Mucosa of descending colon (tissue), 3 donors: ENCODE measurements around the gene ZSWIM8. TPM values are rescaled to one million over a fixed set of nuclear protein-coding genes. Genes with fewer than 3 reads are reported as not detected.
A peak's percentile ranks its signal among the peaks of the same experiment; 100 is the strongest.

Experiments
- ATAC-seq: fragments of 200-7000 bp; cut with Tn5 transposase; one replicate; pipeline ENCODE4 v1.9.1; 2020; ENCODE audit warnings: mild to moderate bottlenecking, moderate library complexity
- DNase-seq, 3 donors: peaks; one replicate each; pipeline ENCODE4 v3.0.0-alpha.2; 2020
- H3K36me3 ChIP-seq: fragments of 200-600 bp; one replicate; pipeline ENCODE4 v1.8.0; 2021; ENCODE audit warnings: low read depth, mild to moderate bottlenecking
- H3K4me1 ChIP-seq: fragments of 200-600 bp; one replicate; pipeline ENCODE4 v1.8.0; 2021; ENCODE audit warnings: low read depth, mild to moderate bottlenecking
- H3K4me3 ChIP-seq: fragments of 200-600 bp; one replicate; pipeline ENCODE4 v1.8.0; 2021; ENCODE audit warnings: mild to moderate bottlenecking
- H3K9me3 ChIP-seq: fragments of 200-600 bp; one replicate; pipeline ENCODE4 v1.8.0; 2021; ENCODE audit warnings: mild to moderate bottlenecking
- CTCF ChIP-seq: fragments of 200-600 bp; IDR thresholded peaks from one replicate; pipeline ENCODE4 v1.8.0; 2022; ENCODE audit warnings: antibody characterized with exemption, mild to moderate bottlenecking
- intact Hi-C, 2 donors: fragments of 100-400 bp; cut with DNase I in 1 of 2; cut with micrococcal nuclease in 1 of 2; formaldehyde crosslinking; loops; one replicate each; pipeline versions ENCODE4 v1.11.0 to v1.11.1; 2022; cut with DNase I, micrococcal nuclease
- total RNA-seq, 3 donors: library from RNA; stranded (reverse); fragmentation: NEBNext Ultra II Directional in 2 of 3; extraction: Animal tissue kit (Norgen Biotek cat#: 25700) in 2 of 3; gene quantifications; one replicate each; pipeline versions ENCODE4 v1.2.1 to v1.2.4, GENCODE V29; 2021 to 2023
- donor health status: DM: no; HTN: no; CAD: no; lungs with moderate emphysema.
- donor health status: DM: no; HTN: no; CAD: no.
- donor health status: DM: no; HTN: yes; CAD: no.

The ZSWIM8 gene
- total RNA-seq, 3 donors from 2014 or later = 72.5 to 119 (median 90.1) TPM

GRCh38 chr10:73837072-73837471, 51.7 kb downstream of the ZSWIM8 start:
- intact Hi-C loops = no loop called here
- Histone ChIP-seq H3K36me3 (no peaks in the 10 kb centered on the region), H3K9me3 (no peaks in the 10 kb centered on the region), H3K4me1 (no peaks in the 10 kb centered on the region), H3K4me3 (no peak overlapping the region)
- ATAC-seq = no peak
- no peak for TF ChIP-seq CTCF
- no peak for DNase-seq

- H3K4me3 ChIP-seq = no peak overlapping the region
- intact Hi-C loops = no loop called here
- ATAC-seq = no peak
- no peaks in the 10 kb centered on the region for H3K4me1 ChIP-seq
- H3K9me3 ChIP-seq = no peaks in the 10 kb centered on the region
- DNase-seq = no peak
- TF ChIP-seq CTCF = no peak
- peaks cover 6% of the 10 kb centered on the region for H3K36me3 ChIP-seq
Observed at GRCh38 chr10:73838008-73838567, 52.7 kb downstream of the ZSWIM8 start.

GRCh38 chr10:73838827-73839226, 53.4 kb downstream of the ZSWIM8 start:
- peaks cover 6% of the 10 kb centered on the region for H3K36me3 ChIP-seq
- ATAC-seq (peak; percentile 15), DNase-seq (no peak)
- intact Hi-C loops = no loop called here
- H3K4me1 ChIP-seq = no peaks in the 10 kb centered on the region
- no peak overlapping the region for H3K4me3 ChIP-seq
- no peaks in the 10 kb centered on the region for H3K9me3 ChIP-seq
- no peak for TF ChIP-seq CTCF

GRCh38 chr10:73839276-73839966, 54.0 kb downstream of the ZSWIM8 start:
- peaks cover 6% of the 10 kb centered on the region for H3K36me3 ChIP-seq
- ATAC-seq (no peak), DNase-seq (no peak)
- no peaks in the 10 kb centered on the region for H3K9me3 ChIP-seq
- no peaks in the 10 kb centered on the region for H3K4me1 ChIP-seq
- no peak for TF ChIP-seq CTCF
- intact Hi-C loops = no loop called here
- H3K4me3 ChIP-seq = no peak overlapping the region

GRCh38 chr10:73840056-73840402, 54.6 kb downstream of the ZSWIM8 start:
- H3K36me3 ChIP-seq = peaks cover 6% of the 10 kb centered on the region
- no peaks in the 10 kb centered on the region for H3K9me3 ChIP-seq
- no peak overlapping the region for H3K4me3 ChIP-seq
- TF ChIP-seq CTCF = no peak
- DNase-seq (no peak), ATAC-seq (no peak)
- intact Hi-C loops = no loop called here
- H3K4me1 ChIP-seq = no peaks in the 10 kb centered on the region
